Right lobe of liver (tissue), 4 donors: Measurements from ENCODE around the gene DSCAM.

ENCODE experiments used
- CTCF ChIP-seq, 4 donors: fragments of 200-600 bp in 3 of 4; fragments of 450-650 bp in 1 of 4; IDR thresholded peaks; one replicate each; pipeline versions ENCODE4 v1.5.1 to v1.8.0; 2016 to 2022; ENCODE audit warnings: antibody characterized with exemption in 4 of 4, mild to moderate bottlenecking in 2 of 4
- POLR2A ChIP-seq: fragments of 450-650 bp; IDR thresholded peaks from one replicate; pipeline ENCODE4 v1.6.1; 2017; ENCODE audit warnings: antibody characterized with exemption, mild to moderate bottlenecking
- donor health status: DM: no; HTN: no; CAD: no.
- donor health status: DM: no; HTN: no; CAD: no.
- donor health status: DM: no; HTN: yes; CAD: no.

GRCh38 chr21:40796464-40796863 is 50.5 kb downstream of the DSCAM start:
- TF ChIP-seq CTCF (IDR thresholded peaks at IDR 0.05) (no peak), POLR2A (no peak)
